NB4 (cell line): ENCODE results near the gene FRMD6.

Experiments
- DNase-seq: peaks from one replicate; pipeline ENCODE4 v3.0.0; 2010; ENCODE audit warnings: low read depth
- H3K4me3 ChIP-seq: one replicate; pipeline ENCODE4 v1.5.1; 2011; ENCODE audit warnings: mild to moderate bottlenecking, low read depth, low read length, moderate library complexity
- CTCF ChIP-seq: IDR thresholded peaks from one replicate; pipeline ENCODE4 v1.5.1; 2012; ENCODE audit warnings: low read depth, low read length
- MAX ChIP-seq: IDR thresholded peaks from 2 replicates; pipeline ENCODE4 v1.6.1; 2011; ENCODE audit warnings: low read depth, low read length
- MYC ChIP-seq: IDR thresholded peaks from 2 replicates; pipeline ENCODE4 v1.6.1; 2011; ENCODE audit warnings: low read depth, low read length
- POLR2A ChIP-seq: IDR thresholded peaks from 2 replicates; pipeline ENCODE4 v1.6.1; 2011; ENCODE audit warnings: mild to moderate bottlenecking; ENCODE audit not compliant: insufficient read length; ENCODE audit errors: extremely low read depth

Gene FRMD6

GRCh38 chr14:51692646-51693045, 40.9 kb downstream of the FRMD6 start:
- no peak for DNase-seq
- TF ChIP-seq MAX: no peak
- TF ChIP-seq CTCF: no peak
- TF ChIP-seq POLR2A: no peak
- TF ChIP-seq MYC: no peak
- no peak overlapping the region for H3K4me3 ChIP-seq

- no peak overlapping the region for H3K4me3 ChIP-seq
- no peak for DNase-seq
- TF ChIP-seq CTCF: no peak
- no peak for TF ChIP-seq MYC
Measured at GRCh38 chr14:51697848-51698247, 46.1 kb downstream of the FRMD6 start.

GRCh38 chr14:51701951-51702350, 50.2 kb downstream of the FRMD6 start:
- H3K4me3 ChIP-seq: no peak overlapping the region
- TF ChIP-seq MYC (no peak), CTCF (no peak), MAX (no peak)
- no peak for DNase-seq

GRCh38 chr14:51703787-51704186, 52.1 kb downstream of the FRMD6 start:
- TF ChIP-seq POLR2A (no peak), CTCF (no peak), MAX (no peak), MYC (no peak)
- no peak overlapping the region for H3K4me3 ChIP-seq
- no peak for DNase-seq

- H3K4me3 ChIP-seq: no peak overlapping the region
- TF ChIP-seq CTCF: no peak
- no peak for TF ChIP-seq MYC
- TF ChIP-seq MAX: no peak
- no peak for TF ChIP-seq POLR2A
- no peak for DNase-seq
Measured at GRCh38 chr14:51704545-51704944, 52.8 kb downstream of the FRMD6 start.

GRCh38 chr14:51707327-51707726, 55.6 kb downstream of the FRMD6 start:
- TF ChIP-seq CTCF (no peak), POLR2A (no peak), MYC (no peak), MAX (no peak)
- H3K4me3 ChIP-seq: no peak overlapping the region
- no peak for DNase-seq
